Natural killer cell (primary cell): Measurements from ENCODE around the gene OVCA2. TPM values are rescaled to one million over a fixed set of nuclear protein-coding genes. Genes with fewer than 3 reads are reported as not detected.
A peak's percentile ranks its signal among the peaks of the same experiment; 100 is the strongest.

Experiments used
- ATAC-seq, 3 donors: fragments of 150-1000 bp in 2 of 3; fragments of 200-7000 bp in 1 of 3; cut with Tn5 transposase; 1 replicate in 1 of 3; 2 replicates in 2 of 3; pipeline ENCODE4 v1.10.0; 2021; ENCODE audit warnings: mild to moderate bottlenecking in 2 of 3, moderate library complexity in 2 of 3
- DNase-seq, 2 donors: peaks; one replicate each; pipeline versions ENCODE4 v3.0.0 to v3.0.0-alpha.2; 2013 to 2021; ENCODE audit warnings: mixed read lengths in 1 of 2
- H3K27ac ChIP-seq: one replicate; pipeline ENCODE4 v1.5.1; 2013; ENCODE audit warnings: mild to moderate bottlenecking, low read length
- H3K27me3 ChIP-seq: one replicate; pipeline ENCODE4 v1.6.1; 2013; ENCODE audit warnings: low read length; ENCODE audit not compliant: control insufficient read depth, insufficient read depth
- H3K36me3 ChIP-seq: one replicate; pipeline ENCODE4 v1.6.1; 2013; ENCODE audit warnings: low read length; ENCODE audit not compliant: control insufficient read depth, insufficient read depth
- H3K4me1 ChIP-seq: one replicate; pipeline ENCODE4 v1.6.1; 2013; ENCODE audit warnings: low read length; ENCODE audit not compliant: control insufficient read depth, insufficient read depth
- H3K4me3 ChIP-seq: one replicate; pipeline ENCODE4 v1.5.1; 2013; ENCODE audit warnings: low read length
- H3K9me3 ChIP-seq: one replicate; pipeline ENCODE4 v1.6.1; 2013; ENCODE audit warnings: low read length; ENCODE audit not compliant: control insufficient read depth, insufficient read depth
- H3K27ac Mint-ChIP-seq, 2 donors: one replicate each; pipeline ENCODE4 v1.8.0; 2022; ENCODE audit warnings: mild to moderate bottlenecking in 2 of 2, mixed read lengths in 2 of 2, moderate library complexity in 1 of 2
- H3K27me3 Mint-ChIP-seq, 2 donors: one replicate each; pipeline ENCODE4 v1.8.0; 2022; ENCODE audit warnings: low read depth in 2 of 2, mixed read lengths in 2 of 2
- H3K36me3 Mint-ChIP-seq: one replicate; pipeline ENCODE4 v1.8.0; 2022; ENCODE audit warnings: mixed read lengths
- H3K4me1 Mint-ChIP-seq, 2 donors: one replicate each; pipeline ENCODE4 v1.8.0; 2022; ENCODE audit warnings: mixed read lengths in 2 of 2
- H3K4me3 Mint-ChIP-seq: one replicate; pipeline ENCODE4 v1.8.0; 2022; ENCODE audit warnings: mild to moderate bottlenecking, moderate library complexity, mixed read lengths
- H3K9me3 Mint-ChIP-seq, 2 donors: one replicate each; pipeline ENCODE4 v1.8.0; 2022; ENCODE audit warnings: mixed read lengths in 2 of 2
- CTCF ChIP-seq: fragments of 200-600 bp; IDR thresholded peaks from one replicate; pipeline ENCODE4 v1.8.0; 2022; ENCODE audit warnings: antibody characterized with exemption
- WGBS: methylation state at CpG from one replicate; pipeline ENCODE4 v1.1.7; 2013; ENCODE audit warnings: missing lambda C conversion rate; ENCODE audit not compliant: insufficient coverage; 5-methylcytosine and 5-hydroxymethylcytosine counted together
- intact Hi-C: fragments of 100-400 bp; cut with micrococcal nuclease; formaldehyde crosslinking; loops from one replicate; pipeline ENCODE4 v1.14.2; 2022
- total RNA-seq, 4 donors: library from RNA; stranded (reverse); fragments of 120-200 nt in 1 of 4; gene quantifications; one replicate each; pipeline versions ENCODE4 v1.2.3 to v1.2.4, GENCODE V29; 2013 to 2022

OVCA2 gene
- total RNA-seq, 3 donors from 2014 or later (not counting 1 experiment from before 2014, with no cell fraction given), result 27.9 to 33.8 (median 28.5) TPM

DNA sequence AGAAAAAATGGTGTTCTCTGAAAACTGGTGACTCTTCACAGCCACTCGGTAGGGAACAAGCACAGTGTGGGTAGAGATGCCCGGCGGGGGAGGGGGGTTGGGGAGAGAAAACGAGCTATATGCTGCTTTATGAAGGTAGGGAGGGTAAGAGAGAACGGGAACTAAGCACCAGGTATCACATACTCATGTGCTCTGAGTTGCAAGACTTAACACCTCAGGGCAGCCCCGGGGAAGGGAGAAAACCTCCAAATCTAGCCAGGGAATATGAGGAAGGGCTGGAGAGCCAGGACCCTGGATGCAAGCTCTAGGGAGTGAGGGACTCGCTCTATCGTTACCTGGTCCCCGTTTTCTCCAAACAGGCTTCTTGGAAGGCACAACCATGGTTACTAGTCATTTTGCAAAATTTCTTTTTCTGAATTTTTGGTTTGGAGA, 48.4 kb downstream of the OVCA2 start:
- no peaks in the 10 kb centered on the region for H3K36me3 Mint-ChIP-seq

GRCh38 chr17:2090804-2091534, 49.1 kb downstream of the OVCA2 start:
- DNase-seq (no peak), ATAC-seq (no peak)
- Histone ChIP-seq H3K27ac (no peak overlapping the region), H3K27me3 (no peaks in the 10 kb centered on the region), H3K36me3 (no peaks in the 10 kb centered on the region), H3K4me3 (no peak overlapping the region), H3K9me3 (no peaks in the 10 kb centered on the region), H3K4me1 (peaks cover 48% of the 10 kb centered on the region)
- Mint-ChIP-seq H3K4me1 (peaks cover 46 to 54% of the 10 kb centered on the region in 2 donors), H3K36me3 (no peaks in the 10 kb centered on the region), H3K27me3 (no peaks in the 10 kb centered on the region), H3K4me3 (peak overlapping the region; percentile 94), H3K27ac (peak overlapping the region; percentile 85 to 95), H3K9me3 (no peaks in the 10 kb centered on the region)
- TF ChIP-seq CTCF, result no peak
- 96% methylated on average over 1 of the region's 2 CpGs for WGBS
- intact Hi-C loops, result no loop called here

More for the DNA sequence above, 48.4 kb downstream of the OVCA2 start:
- peaks cover 46 to 59% of the 10 kb centered on the region in 2 donors for H3K4me1 Mint-ChIP-seq
- no peak for TF ChIP-seq CTCF
- H3K27ac Mint-ChIP-seq, result peak overlapping the region; percentile 85 to 95
- no peaks in the 10 kb centered on the region for H3K27me3 Mint-ChIP-seq
- intact Hi-C loops, result no loop called here
- Histone ChIP-seq H3K9me3 (no peaks in the 10 kb centered on the region), H3K4me1 (peaks cover 48% of the 10 kb centered on the region), H3K27me3 (no peaks in the 10 kb centered on the region), H3K4me3 (peak overlapping the region; percentile 52), H3K27ac (peak overlapping the region; percentile 82), H3K36me3 (peaks cover 1% of the 10 kb centered on the region)
- H3K9me3 Mint-ChIP-seq, result no peaks in the 10 kb centered on the region
- 49% methylated on average over 9 of the region's 9 CpGs for WGBS
- peak; percentile 9 to 21 (median 14) for ATAC-seq
- DNase-seq, result peak in 1 of 2 donors; percentile 50
- H3K4me3 Mint-ChIP-seq, result peak overlapping the region; percentile 94

- Histone ChIP-seq H3K27ac (no peak overlapping the region), H3K9me3 (no peaks in the 10 kb centered on the region), H3K4me1 (peaks cover 37% of the 10 kb centered on the region), H3K27me3 (no peaks in the 10 kb centered on the region), H3K4me3 (no peak overlapping the region), H3K36me3 (no peaks in the 10 kb centered on the region)
- ATAC-seq, result no peak
- H3K9me3 Mint-ChIP-seq, result no peaks in the 10 kb centered on the region
- TF ChIP-seq CTCF, result no peak
- DNase-seq, result no peak
- intact Hi-C loops, result no loop called here
- no peaks in the 10 kb centered on the region for H3K36me3 Mint-ChIP-seq
- no peak overlapping the region for H3K4me3 Mint-ChIP-seq
- H3K27ac Mint-ChIP-seq, result no peak overlapping the region
- no peaks in the 10 kb centered on the region for H3K27me3 Mint-ChIP-seq
- 97% methylated on average over 4 of the region's 4 CpGs for WGBS
- peaks cover 39 to 46% of the 10 kb centered on the region in 2 donors for H3K4me1 Mint-ChIP-seq
Observed at GRCh38 chr17:2092253-2092652, 50.4 kb downstream of the OVCA2 start.

Other genes starting within 250 kb of the OVCA2 start
- gene SMYD4, start 212.1 kb upstream of the OVCA2 start, total RNA-seq, result 10 to 100 TPM; 20.3 to 37.8 (median 24.3) TPM
- gene RPA1, start 212.0 kb upstream of the OVCA2 start, total RNA-seq, result 100 to 1,000 TPM in 1 of 3 donors, 10 to 100 TPM in 2; 70.9 to 101 (median 98.9) TPM
- gene RTN4RL1, start 16.7 kb upstream of the OVCA2 start, total RNA-seq, result under 1 TPM in 2 of 3 donors, not detected in 1; 0.15 to 0.23 TPM
- 10 to 100 TPM; 60.2 to 65.2 (median 63.2) TPM for gene DPH1, start 11.9 kb upstream of the OVCA2 start, total RNA-seq
- 10 to 100 TPM; 19.2 to 26.4 (median 20.7) TPM for gene HIC1, start 13.1 kb downstream of the OVCA2 start, total RNA-seq